Measurements from ENCODE around the gene MIOX. TPM values are rescaled to one million over a fixed set of nuclear protein-coding genes. Genes with fewer than 3 reads are reported as not detected.

MIOX gene
- total RNA-seq, 4 donors from 2014 or later: not detected

DNA sequence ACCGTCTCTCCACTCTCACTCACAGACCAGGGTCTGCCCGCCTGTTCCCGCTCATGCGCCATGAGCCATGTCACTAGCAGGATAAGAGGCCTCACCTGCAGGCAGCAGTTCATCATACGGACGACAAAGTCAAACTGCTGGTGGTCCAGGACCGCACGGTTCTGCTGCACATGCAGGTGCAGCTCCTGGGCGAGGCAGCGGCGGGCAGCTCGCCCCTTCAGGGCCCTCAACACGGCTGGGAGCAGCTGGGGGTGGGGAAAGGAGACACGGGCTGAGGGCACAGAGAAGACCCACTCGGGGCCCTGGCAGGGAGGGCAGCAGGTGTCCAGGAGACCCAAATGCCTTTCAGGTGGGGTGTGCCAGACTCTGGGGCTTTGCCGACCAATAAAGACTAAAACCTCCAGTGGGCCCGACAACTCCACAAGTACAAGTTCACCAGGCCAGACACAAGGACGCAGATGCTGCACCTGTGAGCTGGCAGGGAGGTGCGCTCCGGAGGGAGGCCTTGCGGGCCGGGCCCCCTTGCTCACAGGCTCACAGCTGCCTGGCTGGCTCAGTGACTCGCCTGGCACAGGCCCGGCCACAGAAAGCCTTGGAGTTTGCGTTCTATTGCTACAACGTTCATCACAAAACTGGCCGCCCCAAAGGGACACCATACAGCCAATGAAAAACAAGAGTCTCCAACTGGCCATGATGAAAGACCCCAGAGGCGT, 23.3 kb upstream of the MIOX start:
- ATAC-seq (ENCODE audit: low FRiP score) (no peak), DNase-seq (ENCODE audit: low spot score) (no peak)
- TF ChIP-seq, protein P1, sequence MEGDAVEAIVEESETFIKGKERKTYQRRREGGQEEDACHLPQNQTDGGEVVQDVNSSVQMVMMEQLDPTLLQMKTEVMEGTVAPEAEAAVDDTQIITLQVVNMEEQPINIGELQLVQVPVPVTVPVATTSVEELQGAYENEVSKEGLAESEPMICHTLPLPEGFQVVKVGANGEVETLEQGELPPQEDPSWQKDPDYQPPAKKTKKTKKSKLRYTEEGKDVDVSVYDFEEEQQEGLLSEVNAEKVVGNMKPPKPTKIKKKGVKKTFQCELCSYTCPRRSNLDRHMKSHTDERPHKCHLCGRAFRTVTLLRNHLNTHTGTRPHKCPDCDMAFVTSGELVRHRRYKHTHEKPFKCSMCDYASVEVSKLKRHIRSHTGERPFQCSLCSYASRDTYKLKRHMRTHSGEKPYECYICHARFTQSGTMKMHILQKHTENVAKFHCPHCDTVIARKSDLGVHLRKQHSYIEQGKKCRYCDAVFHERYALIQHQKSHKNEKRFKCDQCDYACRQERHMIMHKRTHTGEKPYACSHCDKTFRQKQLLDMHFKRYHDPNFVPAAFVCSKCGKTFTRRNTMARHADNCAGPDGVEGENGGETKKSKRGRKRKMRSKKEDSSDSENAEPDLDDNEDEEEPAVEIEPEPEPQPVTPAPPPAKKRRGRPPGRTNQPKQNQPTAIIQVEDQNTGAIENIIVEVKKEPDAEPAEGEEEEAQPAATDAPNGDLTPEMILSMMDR (IDR thresholded peaks at IDR 0.05): no peak

- ATAC-seq (ENCODE audit: low FRiP score): no peak
- TF ChIP-seq, protein P1 (IDR thresholded peaks at IDR 0.05): no peak
- no peak for DNase-seq (ENCODE audit: low spot score)
Measured at GRCh38 chr22:50464451-50464850, 22.2 kb upstream of the MIOX start.

GRCh38 chr22:50465066-50465930, 21.4 kb upstream of the MIOX start:
- DNase-seq (ENCODE audit: low spot score) (no peak), ATAC-seq (ENCODE audit: low FRiP score) (no peak)
- TF ChIP-seq, protein P1 (IDR thresholded peaks at IDR 0.05): no peak

GRCh38 chr22:50467341-50467740, 19.3 kb upstream of the MIOX start:
- ATAC-seq (ENCODE audit: low FRiP score) (no peak), DNase-seq (ENCODE audit: low spot score) (no peak)
- TF ChIP-seq, protein P1 (IDR thresholded peaks at IDR 0.05): no peak

- DNase-seq (ENCODE audit: low spot score) (no peak), ATAC-seq (ENCODE audit: low FRiP score) (no peak)
- TF ChIP-seq, protein P1 (IDR thresholded peaks at IDR 0.05): no peak
Measured at GRCh38 chr22:50467773-50468440, 18.8 kb upstream of the MIOX start.

DNA sequence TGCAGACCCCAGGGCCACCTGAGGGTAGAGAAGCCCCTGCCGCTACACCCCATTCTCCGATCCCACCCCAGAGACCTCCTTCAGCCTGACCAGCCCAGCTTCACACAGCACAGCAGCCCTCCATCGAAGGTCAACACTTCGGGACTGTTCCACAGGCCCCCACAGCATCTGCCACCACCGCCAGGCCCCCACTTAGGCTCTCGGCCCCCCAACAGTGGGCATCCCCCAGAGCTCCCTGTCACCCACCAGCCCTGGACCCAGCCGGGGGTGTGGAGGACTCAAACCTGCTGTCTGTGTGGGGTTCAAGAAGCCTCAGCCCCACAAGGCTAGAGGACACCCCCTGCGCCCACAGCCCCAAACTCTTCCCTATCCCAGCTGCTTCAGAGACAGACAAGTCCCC, 18.0 kb upstream of the MIOX start:
- DNase-seq (ENCODE audit: low spot score) (no peak), ATAC-seq (ENCODE audit: low FRiP score) (no peak)
- TF ChIP-seq, protein P1 (IDR thresholded peaks at IDR 0.05): no peak

All from omental fat pad (tissue), 4 donors.